GM23338 (cell line): Measurements from ENCODE around the gene CBX5.

ENCODE experiments used
- CREB1 ChIP-seq: fragments of 250-450 bp; sonication (Bioruptor Pico); IDR thresholded peaks from 2 replicates; pipeline ENCODE4 v1.5.0; 2020; ENCODE audit warnings: low read depth, mild to moderate bottlenecking, moderate library complexity
- CTCF ChIP-seq, 2 experiments: fragments of 200-600 bp in 1 of 2; sonication (generic) in 1 of 2; conservative IDR thresholded peaks; 2 replicates each; pipeline versions ENCODE4 v1.5.1 to v1.6.1; 2016 to 2017; ENCODE audit warnings: antibody characterized with exemption in 2 of 2, low read depth in 2 of 2, mild to moderate bottlenecking in 2 of 2, moderate library complexity in 1 of 2
- NANOG ChIP-seq: IDR thresholded peaks from 2 replicates; pipeline ENCODE4 v1.6.1; 2016; ENCODE audit warnings: antibody characterized with exemption, borderline replicate concordance
- POLR2AphosphoS5 ChIP-seq: IDR thresholded peaks from 2 replicates; pipeline ENCODE4 v1.6.1; 2016; ENCODE audit warnings: antibody characterized with exemption, low read depth

GRCh38 chr12:54191126-54191525 is 88.8 kb downstream of the CBX5 start:
- TF ChIP-seq NANOG (no peak), POLR2AphosphoS5 (no peak), CTCF (conservative IDR thresholded peaks at IDR 0.05; ENCODE audit: low read depth in 2 of 2) (no peak), CREB1 (no peak)
